Globus pallidus (tissue), 1 donor: ENCODE results near the gene TPI1.

Experiments
- DNase-seq: peaks from one replicate; pipeline ENCODE4 v3.0.0-alpha.2; 2015; ENCODE audit warnings: low spot score

The TPI1 gene

GRCh38 chr12:6828781-6829535 is 38.4 kb upstream of the TPI1 start:
- DNase-seq: no peak

GRCh38 chr12:6829536-6830220 is 37.7 kb upstream of the TPI1 start:
- no peak for DNase-seq

GRCh38 chr12:6830286-6830890 is 36.9 kb upstream of the TPI1 start:
- DNase-seq: no peak

- DNase-seq: no peak
Measured at GRCh38 chr12:6830999-6831398, 36.3 kb upstream of the TPI1 start.

GRCh38 chr12:6831450-6831995 is 35.8 kb upstream of the TPI1 start:
- DNase-seq: no peak

- no peak for DNase-seq
Measured at GRCh38 chr12:6832125-6832524, 35.2 kb upstream of the TPI1 start.

GRCh38 chr12:6833189-6833890 is 34.0 kb upstream of the TPI1 start:
- DNase-seq: no peak

- no peak for DNase-seq
Measured at GRCh38 chr12:6834254-6834653, 33.1 kb upstream of the TPI1 start.

- DNase-seq: no peak
Measured at GRCh38 chr12:6834873-6835272, 32.5 kb upstream of the TPI1 start.

- DNase-seq: no peak
Measured at GRCh38 chr12:6836851-6837250, 30.5 kb upstream of the TPI1 start.

- DNase-seq: no peak
Measured at GRCh38 chr12:6837370-6838060, 29.8 kb upstream of the TPI1 start.

- no peak for DNase-seq
Measured at GRCh38 chr12:6838854-6839253, 28.5 kb upstream of the TPI1 start.

- DNase-seq: no peak
Measured at GRCh38 chr12:6839482-6840201, 27.7 kb upstream of the TPI1 start.

- no peak for DNase-seq
Measured at GRCh38 chr12:6840330-6840729, 27.0 kb upstream of the TPI1 start.

GRCh38 chr12:6840761-6841515 is 26.4 kb upstream of the TPI1 start, which contains the start of gene GNB3:
TSS of gene GNB3 (plus strand) at chr12:6840925. CDS start at chr12:6841288, 363 bp downstream.
- DNase-seq: no peak

- DNase-seq: no peak
Measured at GRCh38 chr12:6842075-6842474, 25.3 kb upstream of the TPI1 start.

- no peak for DNase-seq
Measured at GRCh38 chr12:6843118-6843902, 24.0 kb upstream of the TPI1 start.

- DNase-seq: no peak
Measured at GRCh38 chr12:6845395-6845794, 21.9 kb upstream of the TPI1 start.

- DNase-seq: no peak
Measured at GRCh38 chr12:6846316-6846869, 20.9 kb upstream of the TPI1 start.
